Central memory CD8-positive, alpha-beta T cell (primary cell): ENCODE measurements around the gene LETMD1.
A peak's percentile ranks its signal among the peaks of the same experiment; 100 is the strongest.
"Not testable (repeated sequence)": the region's sequence is repeated elsewhere in the genome, so short reads cannot be mapped to it uniquely, and the experiment has no call there.

Experiments used
- ATAC-seq: fragments of 150-1000 bp; cut with Tn5 transposase; replicated peaks from 2 replicates; pipeline ENCODE4 v1.10.0; 2022; ENCODE audit warnings: mild to moderate bottlenecking, moderate FRiP score, moderate number of reproducible peaks; ENCODE audit not compliant: poor library complexity, severe bottlenecking; ENCODE audit errors: extremely low read depth
- DNase-seq, 2 donors: peaks; one replicate each; pipeline ENCODE4 v3.0.0; 2021; ENCODE audit warnings: low spot score in 2 of 2
- H3K27ac Mint-ChIP-seq: one replicate; pipeline ENCODE4 v1.8.0; 2022; ENCODE audit warnings: low read depth, mild to moderate bottlenecking, moderate library complexity, mixed read lengths
- H3K27me3 Mint-ChIP-seq: one replicate; pipeline ENCODE4 v1.8.0; 2022; ENCODE audit warnings: mixed read lengths
- H3K36me3 Mint-ChIP-seq: one replicate; pipeline ENCODE4 v1.8.0; 2022; ENCODE audit warnings: mild to moderate bottlenecking, moderate library complexity, mixed read lengths; ENCODE audit not compliant: insufficient read depth
- H3K4me1 Mint-ChIP-seq: one replicate; pipeline ENCODE4 v1.8.0; 2022; ENCODE audit warnings: mixed read lengths
- H3K4me3 Mint-ChIP-seq: one replicate; pipeline ENCODE4 v1.8.0; 2022; ENCODE audit warnings: mild to moderate bottlenecking, moderate library complexity, mixed read lengths
- H3K9me3 Mint-ChIP-seq: one replicate; pipeline ENCODE4 v1.8.0; 2022; ENCODE audit warnings: mixed read lengths

The LETMD1 gene

DNA sequence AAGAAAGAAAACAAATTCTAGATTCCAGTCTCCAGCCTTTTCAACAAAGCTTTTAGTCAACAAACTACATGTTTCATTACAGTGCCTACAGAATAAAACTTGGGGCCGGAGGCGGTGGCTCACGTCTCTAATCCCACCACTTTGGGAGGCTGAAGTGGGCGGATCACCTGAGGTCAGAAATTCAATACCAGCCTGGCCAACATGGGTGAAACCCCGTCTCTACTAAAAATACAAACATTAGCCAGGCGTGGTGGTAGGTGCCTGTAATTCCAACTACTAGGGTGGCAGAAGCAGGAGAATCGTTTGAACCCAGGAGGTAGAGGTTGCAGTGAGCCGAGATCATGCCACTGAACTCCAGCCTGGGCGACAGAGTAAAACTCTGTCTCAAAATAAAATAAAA, 33.7 kb upstream of the LETMD1 start:
- H3K27ac Mint-ChIP-seq, DNase-seq, ATAC-seq, H3K27me3 Mint-ChIP-seq, H3K9me3 Mint-ChIP-seq, H3K36me3 Mint-ChIP-seq, H3K4me3 Mint-ChIP-seq: not testable (repeated sequence)
- peaks cover 13% of the 10 kb centered on the region for H3K4me1 Mint-ChIP-seq

DNA sequence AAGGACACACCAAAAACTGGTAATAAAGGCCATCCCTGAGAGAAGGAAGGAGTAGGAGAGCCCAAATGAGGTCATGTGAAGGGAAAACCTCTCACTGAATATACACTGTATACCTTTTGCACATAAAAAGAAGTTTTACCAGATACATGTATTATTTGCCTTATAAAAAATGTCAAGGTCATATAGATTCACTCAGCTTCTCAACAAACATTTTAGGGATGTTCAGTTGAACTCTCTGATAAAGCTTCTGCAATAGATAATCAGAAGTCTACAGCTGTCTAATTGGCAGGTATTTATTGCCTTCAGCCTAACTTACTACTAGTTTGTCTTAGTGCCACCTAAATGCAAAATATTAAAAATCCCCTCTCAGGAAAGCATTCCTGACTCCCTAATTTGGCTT, 30.7 kb upstream of the LETMD1 start:
- Mint-ChIP-seq H3K27ac (no peak overlapping the region), H3K36me3 (peaks cover 2% of the 10 kb centered on the region), H3K4me1 (peaks cover 19% of the 10 kb centered on the region), H3K4me3 (no peak overlapping the region), H3K27me3 (no peaks in the 10 kb centered on the region), H3K9me3 (no peaks in the 10 kb centered on the region)
- DNase-seq, result no peak
- ATAC-seq, result no peak

DNA sequence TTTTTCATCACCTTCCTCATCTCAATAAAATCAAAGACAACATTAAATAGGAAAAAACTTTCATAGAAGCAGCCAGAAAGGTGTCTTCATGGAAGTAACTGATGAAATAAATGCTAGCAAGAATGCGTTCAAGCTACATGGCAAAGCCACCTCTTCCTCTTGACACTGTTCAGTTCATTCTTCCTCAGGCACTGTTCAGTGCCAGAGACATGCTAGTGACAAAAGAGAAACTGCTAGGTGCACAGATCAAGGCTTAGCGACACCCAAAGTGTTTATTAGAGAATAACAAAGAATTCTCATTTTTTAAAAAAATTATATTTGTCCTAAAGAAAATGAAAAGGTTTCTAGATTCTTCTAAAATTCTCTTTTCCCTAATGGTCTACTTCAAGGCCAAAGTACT, 29.2 kb upstream of the LETMD1 start:
- peaks cover 16% of the 10 kb centered on the region for H3K4me1 Mint-ChIP-seq
- no peaks in the 10 kb centered on the region for H3K9me3 Mint-ChIP-seq
- peak overlapping the region; percentile 29 for H3K27ac Mint-ChIP-seq
- no peak for ATAC-seq
- H3K36me3 Mint-ChIP-seq, result peaks cover 1% of the 10 kb centered on the region
- no peak for DNase-seq
- no peaks in the 10 kb centered on the region for H3K27me3 Mint-ChIP-seq
- no peak overlapping the region for H3K4me3 Mint-ChIP-seq

DNA sequence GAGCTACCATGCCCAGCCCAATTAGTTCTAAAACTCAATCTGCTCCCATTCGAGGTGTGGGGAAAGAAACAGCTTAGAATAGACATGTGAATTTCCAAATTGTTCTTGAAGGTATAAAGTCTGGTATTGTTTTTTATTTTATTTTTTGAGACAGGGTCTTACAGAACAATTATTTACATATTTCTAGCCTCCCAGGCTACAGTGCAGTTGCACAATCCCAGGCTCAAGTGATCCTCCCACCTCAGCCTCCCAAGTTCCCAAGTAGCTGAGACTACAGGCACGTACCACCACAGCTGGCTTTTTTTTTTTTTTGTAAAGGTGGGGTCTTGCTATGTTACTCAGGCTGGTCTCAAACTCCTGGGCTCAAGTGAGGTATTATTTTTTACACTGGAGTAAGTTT, 28.2 kb upstream of the LETMD1 start:
- Mint-ChIP-seq H3K4me3 (no peak overlapping the region), H3K9me3 (no peaks in the 10 kb centered on the region), H3K27ac (no peak overlapping the region), H3K36me3 (peaks cover 1% of the 10 kb centered on the region), H3K4me1 (peaks cover 26% of the 10 kb centered on the region), H3K27me3 (no peaks in the 10 kb centered on the region)
- ATAC-seq, result no peak
- no peak for DNase-seq

DNA sequence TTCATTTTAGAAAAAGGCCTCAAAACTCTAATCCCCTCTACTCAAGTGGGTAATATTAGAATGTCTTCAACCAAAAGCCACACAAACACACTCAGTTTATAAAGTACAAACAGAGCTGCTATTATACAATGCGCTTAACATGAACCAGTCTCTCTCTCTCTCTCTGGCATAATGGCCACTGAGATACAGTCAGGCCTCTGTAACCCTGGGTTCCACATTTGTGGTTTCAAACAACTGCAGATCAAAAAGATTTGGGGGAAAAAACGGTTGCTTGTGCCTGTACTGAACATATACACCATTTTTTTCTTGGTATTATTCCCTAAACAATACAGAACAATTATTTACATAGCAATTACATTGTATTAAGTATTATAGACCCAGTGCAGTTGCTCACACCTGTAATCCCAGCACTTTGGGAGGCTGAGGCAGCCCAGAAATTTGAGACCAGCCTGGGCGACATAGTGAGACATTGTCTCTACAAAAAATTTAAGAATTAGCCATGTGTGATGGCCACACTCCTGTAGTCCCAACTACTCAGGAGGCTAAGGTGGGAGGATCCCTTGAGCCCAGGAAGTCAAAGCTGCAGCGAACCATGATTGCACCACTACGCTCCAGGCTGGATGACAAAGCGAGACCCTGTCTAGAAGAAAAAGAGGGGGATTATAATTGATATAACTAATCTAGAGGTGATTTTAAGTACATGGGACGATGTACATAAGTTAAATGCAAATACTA, 27.5 kb upstream of the LETMD1 start:
- H3K36me3 Mint-ChIP-seq, result peaks cover 3% of the 10 kb centered on the region
- no peak overlapping the region for H3K4me3 Mint-ChIP-seq
- ATAC-seq, result no peak

DNA sequence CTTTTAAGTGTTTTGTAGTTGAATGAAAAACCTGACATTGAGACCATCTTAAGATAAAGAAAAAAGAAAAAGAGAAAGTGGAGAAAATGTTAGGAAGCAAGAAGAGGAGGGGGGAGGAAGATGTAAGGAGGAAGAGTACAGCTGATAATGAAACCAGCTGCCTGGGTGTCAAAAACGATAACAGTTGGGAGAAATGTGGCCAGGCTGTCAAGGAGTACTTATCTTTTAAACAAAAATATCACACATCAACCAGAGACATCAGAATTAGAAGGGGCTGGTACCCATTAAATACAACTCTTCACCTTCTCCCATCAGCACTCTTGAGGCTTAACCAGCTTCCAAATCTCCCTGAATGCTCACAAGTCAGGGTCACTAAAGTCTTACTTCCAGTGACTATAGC, 26.4 kb upstream of the LETMD1 start:
- Mint-ChIP-seq H3K36me3 (peaks cover 8% of the 10 kb centered on the region), H3K4me1 (peaks cover 43% of the 10 kb centered on the region), H3K4me3 (no peak overlapping the region), H3K27me3 (no peaks in the 10 kb centered on the region), H3K27ac (peak overlapping the region; percentile 77), H3K9me3 (no peaks in the 10 kb centered on the region)
- ATAC-seq (no peak), DNase-seq (no peak)

More for the DNA sequence above, 27.5 kb upstream of the LETMD1 start:
- DNase-seq, result no peak
- Mint-ChIP-seq H3K27ac (no peak overlapping the region), H3K4me1 (peaks cover 33% of the 10 kb centered on the region), H3K27me3 (no peaks in the 10 kb centered on the region), H3K9me3 (no peaks in the 10 kb centered on the region)

DNA sequence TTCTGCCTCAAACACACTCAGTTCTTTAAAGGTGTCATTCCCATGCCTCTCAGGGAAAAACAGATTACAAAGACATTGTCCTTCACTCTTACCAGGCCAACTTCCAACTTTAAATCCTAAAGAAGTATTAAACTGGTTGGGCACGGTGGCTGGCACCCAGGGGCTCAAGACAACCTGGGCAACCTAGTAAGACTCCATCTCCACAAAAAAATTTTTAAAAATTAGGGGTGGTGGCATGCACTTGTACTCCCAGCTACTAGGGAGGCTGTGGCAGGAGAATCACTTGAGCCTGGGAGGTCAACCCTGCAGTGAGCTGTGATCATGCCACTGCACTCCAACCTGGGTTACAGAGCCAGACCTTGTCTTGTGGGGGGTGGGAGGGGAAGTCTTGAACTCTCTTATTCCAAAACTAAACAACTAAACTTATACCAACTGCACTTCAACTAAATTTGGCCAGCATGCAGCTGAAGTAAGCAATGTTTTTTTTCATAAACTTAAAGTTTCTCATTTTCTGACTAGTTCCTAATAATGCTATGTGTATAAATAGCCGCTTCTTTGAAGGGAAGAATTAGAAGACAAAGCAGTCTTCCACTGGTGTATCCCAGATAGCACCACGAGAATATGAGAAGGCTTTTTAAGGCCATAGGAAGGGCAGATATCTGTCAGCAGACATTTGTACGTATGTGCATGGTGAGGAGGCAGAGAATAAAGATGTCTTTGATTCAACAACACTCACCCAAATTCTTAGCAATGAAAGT, 24.3 kb upstream of the LETMD1 start:
- Mint-ChIP-seq H3K27me3 (peaks cover 5% of the 10 kb centered on the region), H3K27ac (peak overlapping the region; percentile 97), H3K36me3 (peaks cover 8% of the 10 kb centered on the region), H3K4me1 (peaks cover 43% of the 10 kb centered on the region), H3K9me3 (no peaks in the 10 kb centered on the region), H3K4me3 (peak overlapping the region; percentile 95)
- DNase-seq (no peak), ATAC-seq (no peak)

DNA sequence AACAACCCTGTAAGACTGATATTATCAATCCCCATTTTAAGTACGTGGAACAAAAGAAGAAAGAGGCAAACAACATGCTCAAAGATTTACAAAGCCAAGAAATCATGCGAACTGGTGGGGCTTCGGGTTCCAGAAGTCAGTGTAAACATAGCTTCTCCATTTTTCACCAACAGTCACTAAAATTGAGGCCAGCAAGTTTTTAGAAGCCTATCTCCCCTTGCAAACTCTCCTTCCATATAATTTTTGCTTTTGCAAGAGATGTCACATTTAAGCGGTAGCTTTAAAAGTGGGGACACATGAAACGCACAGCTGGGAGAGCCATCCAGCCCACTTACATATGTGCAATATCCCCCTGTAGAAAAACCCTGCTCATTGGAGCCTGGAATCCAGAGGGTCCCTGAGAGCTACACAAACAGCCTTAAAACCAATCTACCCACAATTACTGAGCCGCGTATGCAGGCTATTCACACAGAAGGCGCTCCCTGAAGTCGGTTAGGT, 22.7 kb upstream of the LETMD1 start:
- H3K9me3 Mint-ChIP-seq, result no peaks in the 10 kb centered on the region
- H3K36me3 Mint-ChIP-seq, result peaks cover 8% of the 10 kb centered on the region
- peaks cover 10% of the 10 kb centered on the region for H3K27me3 Mint-ChIP-seq
- peak overlapping the region; percentile 95 for H3K4me3 Mint-ChIP-seq
- H3K4me1 Mint-ChIP-seq, result peaks cover 43% of the 10 kb centered on the region
- no peak for ATAC-seq
- no peak for DNase-seq
- peak overlapping the region; percentile 97 for H3K27ac Mint-ChIP-seq

DNA sequence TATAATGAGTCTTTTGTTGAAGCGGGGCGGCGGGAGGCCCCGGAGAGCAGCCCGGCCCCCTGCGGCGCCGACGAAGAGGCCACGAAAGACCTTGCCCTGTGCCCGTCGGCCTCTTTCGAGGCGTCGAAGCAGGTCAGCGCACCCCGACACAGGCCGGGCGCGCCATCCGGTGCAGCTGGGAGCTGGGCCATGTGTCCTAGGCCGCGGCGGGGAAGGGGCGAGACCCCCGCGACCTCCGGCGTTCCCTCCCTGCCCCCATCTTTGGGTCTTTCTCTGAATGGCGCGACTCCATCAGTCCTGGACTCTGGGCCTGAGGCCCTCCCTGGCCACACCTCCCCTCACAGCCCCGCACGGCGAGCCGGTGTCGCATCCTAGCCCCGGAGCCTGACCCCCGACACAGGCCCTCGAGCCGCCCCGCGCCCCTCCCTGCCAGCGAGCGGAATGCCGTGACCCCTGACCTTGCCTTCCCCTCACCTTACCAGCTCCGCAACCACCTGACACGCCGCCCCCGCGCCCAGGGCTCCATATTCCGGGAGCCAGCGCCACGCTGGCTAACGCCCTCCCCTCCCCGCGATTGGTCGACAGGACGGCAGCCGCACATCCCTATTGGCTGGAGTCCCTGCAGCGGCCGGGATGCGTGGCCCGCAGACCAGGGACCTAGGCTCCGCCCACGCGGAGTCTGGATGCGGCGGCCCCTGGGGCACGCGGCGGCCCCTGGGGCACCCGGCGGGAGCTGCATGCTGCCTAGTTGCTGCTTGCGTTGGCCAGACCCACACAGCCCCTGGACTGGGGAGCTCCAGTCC, 22.1 kb upstream of the LETMD1 start, which contains the start of gene SLC11A2:
TSS of gene SLC11A2 (minus strand) at position 549 of the 803 bp plus-strand sequence. CDS start 15,656 bp downstream, outside the sequence.
- Mint-ChIP-seq H3K27me3 (peaks cover 10% of the 10 kb centered on the region), H3K4me3 (peak within 1 kb of the TSS; percentile 95), H3K36me3 (peaks cover 8% of the 10 kb centered on the region), H3K9me3 (no peaks in the 10 kb centered on the region), H3K4me1 (peaks cover 43% of the 10 kb centered on the region), H3K27ac (peak within 1 kb of the TSS; percentile 97)
- peak; percentile 72 to 80 for DNase-seq
- peak; percentile 88 for ATAC-seq

DNA sequence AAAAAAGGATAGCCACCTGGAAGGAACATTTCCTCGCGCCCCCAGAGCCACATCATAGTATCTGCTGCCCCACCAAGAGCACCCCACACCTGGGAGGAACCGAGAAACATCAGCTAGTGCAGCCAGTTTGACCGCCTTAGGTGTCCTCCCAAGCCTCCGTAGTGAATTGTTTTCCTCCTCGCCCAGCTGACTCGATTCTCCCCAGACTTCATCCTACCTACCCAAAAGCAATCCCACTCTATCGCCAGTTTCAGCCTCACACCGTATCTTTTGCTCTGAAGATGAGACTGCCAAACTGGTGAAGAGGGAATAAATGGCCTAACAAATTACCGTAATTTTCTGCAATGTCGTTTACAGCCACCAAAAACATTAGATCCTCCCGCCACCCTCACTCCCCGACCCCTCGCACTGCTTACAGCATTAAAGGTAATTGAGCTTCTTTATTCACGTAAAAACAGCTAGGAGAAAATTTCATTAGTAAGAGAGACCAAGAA, 20.7 kb upstream of the LETMD1 start:
- Mint-ChIP-seq H3K9me3 (no peaks in the 10 kb centered on the region), H3K27ac (no peak overlapping the region)

DNA sequence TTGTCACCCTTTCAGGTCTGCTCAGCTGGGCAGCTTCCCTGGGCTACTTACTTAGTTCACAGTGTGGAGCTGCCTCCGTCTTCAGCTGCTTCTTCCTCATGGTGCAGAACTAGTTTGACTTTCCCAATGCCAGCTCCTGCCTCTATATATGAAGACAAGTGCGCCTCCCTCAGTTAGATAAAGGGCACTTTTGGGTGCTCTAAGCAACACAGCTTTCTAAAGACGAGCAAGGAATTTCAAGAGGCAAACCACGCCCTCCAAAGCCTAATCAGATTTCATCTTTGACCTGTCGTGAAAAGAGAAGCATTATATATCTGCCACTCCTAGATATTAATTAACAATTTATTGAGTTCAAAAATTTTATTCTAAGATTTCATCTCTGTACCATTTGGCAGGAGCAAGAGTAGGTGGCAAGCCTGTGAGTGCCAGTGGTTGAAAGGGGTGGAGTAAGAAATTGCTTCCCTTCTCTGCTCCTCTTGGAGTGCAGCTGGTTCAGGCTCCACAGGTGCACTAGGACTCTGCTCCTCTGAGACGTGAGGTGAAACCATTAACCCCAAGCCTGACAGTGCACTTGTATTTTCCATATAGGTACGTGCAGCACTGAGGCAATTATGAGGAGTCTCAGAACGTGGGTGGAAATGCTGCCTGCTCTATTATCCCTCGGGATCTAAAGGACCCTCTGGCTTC, 19.9 kb upstream of the LETMD1 start:
- Mint-ChIP-seq H3K27ac (no peak overlapping the region), H3K4me3 (no peak overlapping the region), H3K36me3 (peaks cover 7% of the 10 kb centered on the region), H3K27me3 (peaks cover 10% of the 10 kb centered on the region), H3K4me1 (peaks cover 33% of the 10 kb centered on the region), H3K9me3 (no peaks in the 10 kb centered on the region)
- ATAC-seq (no peak), DNase-seq (no peak)

More for the DNA sequence above, 20.7 kb upstream of the LETMD1 start:
- ATAC-seq, result no peak
- peaks cover 10% of the 10 kb centered on the region for H3K27me3 Mint-ChIP-seq
- H3K36me3 Mint-ChIP-seq, result peaks cover 7% of the 10 kb centered on the region
- peak overlapping the region; percentile 31 for H3K4me3 Mint-ChIP-seq
- no peak for DNase-seq
- H3K4me1 Mint-ChIP-seq, result peaks cover 33% of the 10 kb centered on the region

DNA sequence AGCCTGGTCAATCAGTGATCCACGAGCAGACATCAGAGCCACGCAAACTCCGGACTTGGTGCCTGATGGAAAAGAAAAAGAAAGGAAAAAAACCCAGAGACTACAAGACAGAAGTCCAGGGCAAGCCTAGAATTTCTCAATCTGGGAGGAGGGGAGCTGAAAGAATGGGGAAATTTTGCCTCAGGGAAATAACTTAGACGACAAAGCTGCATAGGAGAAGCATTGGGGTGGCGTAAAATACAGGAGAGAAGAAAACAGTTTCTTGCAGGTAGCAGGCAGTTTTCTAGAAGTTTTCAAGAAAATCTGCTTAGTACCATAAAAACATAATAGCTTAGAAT, 19.3 kb upstream of the LETMD1 start:
- peaks cover 33% of the 10 kb centered on the region for H3K4me1 Mint-ChIP-seq
- H3K27ac Mint-ChIP-seq, result no peak overlapping the region
- peaks cover 10% of the 10 kb centered on the region for H3K27me3 Mint-ChIP-seq
- DNase-seq (no peak), ATAC-seq (no peak)
- no peak overlapping the region for H3K4me3 Mint-ChIP-seq
- H3K9me3 Mint-ChIP-seq, result no peaks in the 10 kb centered on the region
- H3K36me3 Mint-ChIP-seq, result peaks cover 7% of the 10 kb centered on the region
